ENCODE results near the gene CRHR1.

The CRHR1 gene

DNA sequence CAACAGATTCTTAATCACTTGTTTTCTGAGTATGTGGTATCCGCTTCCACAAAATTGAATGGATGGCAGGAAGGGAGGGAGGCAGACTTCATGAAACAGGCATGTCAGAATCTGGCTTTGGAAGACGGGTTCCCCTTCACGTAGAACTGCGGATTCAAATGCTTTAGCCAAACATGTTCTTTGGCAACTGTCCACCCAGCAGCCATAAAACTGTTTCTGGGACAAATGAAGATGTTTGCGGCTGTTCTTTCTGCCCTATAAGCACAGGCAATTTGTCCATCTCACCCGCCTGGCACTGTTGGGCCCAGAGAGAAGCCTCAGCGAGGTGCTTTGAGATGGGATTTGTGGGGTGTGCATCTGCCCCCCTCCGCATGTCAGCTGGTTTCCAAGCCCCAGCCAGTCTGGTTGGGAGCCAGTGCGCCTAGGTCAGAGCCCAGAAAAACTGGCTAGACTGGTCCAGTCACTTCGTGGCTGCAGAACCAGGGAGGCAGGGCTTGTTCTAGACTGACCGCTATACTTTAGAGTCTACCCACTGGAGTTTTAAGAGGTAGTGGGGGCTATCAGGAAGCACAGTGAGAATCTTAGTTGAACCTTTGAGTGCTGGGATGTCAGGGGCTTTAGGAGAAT is 6.3 kb downstream of the CRHR1 start:
- no peak for DNase-seq

DNA sequence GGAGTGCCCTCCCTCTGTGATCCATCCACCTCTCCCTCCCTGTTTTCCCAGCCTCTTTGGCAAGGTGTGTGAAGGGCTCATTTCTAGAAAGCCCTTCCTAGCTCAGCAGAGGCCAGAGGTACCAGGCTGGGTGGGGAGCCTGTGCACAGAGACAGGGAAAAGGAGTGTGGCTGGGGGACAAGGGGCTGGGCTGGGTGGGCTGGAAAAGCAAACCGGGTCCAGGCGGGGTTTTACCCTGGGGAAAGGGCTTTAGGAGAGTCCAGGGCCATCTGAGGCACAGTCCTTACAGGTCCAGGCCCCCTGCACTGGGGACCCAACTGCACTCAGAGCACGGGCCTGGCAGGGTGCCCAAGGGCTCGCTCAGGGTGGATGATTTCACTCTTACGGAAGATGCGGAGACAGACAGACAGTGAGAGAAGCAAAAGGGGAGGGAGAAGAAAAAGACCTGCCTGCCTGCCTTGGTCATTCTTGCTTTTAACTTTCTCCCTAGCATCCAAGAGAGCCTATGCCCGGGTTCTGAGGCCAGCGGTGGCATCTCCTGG is 7.0 kb downstream of the CRHR1 start:
- DNase-seq, result no peak

DNA sequence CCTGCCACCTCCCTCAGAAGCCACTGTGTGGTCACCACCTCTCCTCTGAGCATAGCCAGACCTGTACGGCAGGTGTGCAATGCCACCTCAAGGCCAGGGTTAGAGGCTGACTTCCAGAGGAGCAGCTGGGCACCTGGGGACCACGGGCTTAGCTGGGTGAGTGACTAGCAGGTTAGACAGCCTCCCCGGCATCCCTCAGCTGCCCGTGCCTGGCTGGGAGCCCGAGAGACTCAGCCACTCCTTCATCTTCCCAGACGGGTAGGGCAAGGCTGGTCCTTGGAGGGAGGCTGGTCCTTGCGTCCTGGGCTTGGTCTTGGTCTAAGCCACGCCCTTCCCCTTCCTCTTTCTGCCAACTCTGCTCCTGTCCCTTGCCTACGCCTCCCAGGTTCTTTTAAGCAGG is 7.8 kb downstream of the CRHR1 start:
- DNase-seq, result no peak

DNA sequence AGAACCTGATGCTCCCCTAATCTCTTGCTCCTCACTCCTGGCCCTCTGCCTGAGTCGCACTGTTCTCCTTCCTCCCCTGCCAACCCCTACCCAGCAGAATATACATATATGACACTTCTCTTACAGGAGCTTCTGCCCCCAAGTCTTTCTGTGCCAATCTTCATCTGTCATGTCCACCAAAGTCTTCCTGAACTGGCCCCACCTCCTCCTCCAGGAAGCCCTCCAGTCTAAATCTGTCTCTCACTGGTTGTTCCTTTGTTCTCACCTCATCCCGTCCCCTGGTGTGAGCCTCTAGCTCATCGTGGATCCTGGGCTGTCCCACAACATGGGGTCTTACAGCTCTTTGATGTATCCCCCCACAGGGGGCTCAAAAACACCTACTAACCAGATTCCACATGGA is 8.3 kb downstream of the CRHR1 start:
- DNase-seq, result no peak

DNA sequence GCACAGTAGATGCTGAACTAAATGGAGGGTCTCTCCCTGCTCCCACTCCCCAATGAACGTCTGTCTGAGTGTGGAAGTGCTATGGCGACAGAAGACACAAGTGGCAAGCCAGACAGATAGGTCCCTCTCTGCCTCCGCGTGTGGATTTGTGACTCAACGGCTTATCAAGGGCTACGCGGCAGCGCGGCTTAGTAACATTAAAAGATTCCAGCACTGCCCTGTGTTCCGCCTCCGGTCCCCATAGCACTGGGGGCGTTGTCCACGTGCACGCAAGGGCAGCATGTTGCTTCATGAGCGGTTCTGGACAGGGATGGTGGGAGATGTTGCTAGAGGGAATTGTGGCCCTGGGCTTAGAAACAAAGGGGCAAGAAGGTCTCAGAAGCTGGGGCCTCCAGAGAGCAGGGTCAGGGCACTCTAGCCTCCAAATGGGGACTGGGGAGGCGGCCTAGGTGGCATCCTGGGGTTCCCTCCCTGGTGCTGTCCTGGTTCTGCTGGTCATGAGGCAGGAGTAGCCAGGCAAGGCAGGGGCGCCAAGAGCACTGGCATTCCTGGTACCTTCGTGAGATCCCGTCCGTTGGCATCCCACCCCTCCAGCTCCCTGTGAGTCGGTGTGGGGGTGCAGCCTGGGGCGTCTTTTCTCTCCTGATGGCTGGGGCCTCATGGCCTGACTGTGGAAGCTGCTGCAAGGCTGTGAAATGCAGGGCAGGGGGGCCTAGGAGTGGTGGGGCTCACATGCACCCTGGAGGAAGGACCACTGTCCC is 9.1 kb downstream of the CRHR1 start:
- no peak for DNase-seq

DNA sequence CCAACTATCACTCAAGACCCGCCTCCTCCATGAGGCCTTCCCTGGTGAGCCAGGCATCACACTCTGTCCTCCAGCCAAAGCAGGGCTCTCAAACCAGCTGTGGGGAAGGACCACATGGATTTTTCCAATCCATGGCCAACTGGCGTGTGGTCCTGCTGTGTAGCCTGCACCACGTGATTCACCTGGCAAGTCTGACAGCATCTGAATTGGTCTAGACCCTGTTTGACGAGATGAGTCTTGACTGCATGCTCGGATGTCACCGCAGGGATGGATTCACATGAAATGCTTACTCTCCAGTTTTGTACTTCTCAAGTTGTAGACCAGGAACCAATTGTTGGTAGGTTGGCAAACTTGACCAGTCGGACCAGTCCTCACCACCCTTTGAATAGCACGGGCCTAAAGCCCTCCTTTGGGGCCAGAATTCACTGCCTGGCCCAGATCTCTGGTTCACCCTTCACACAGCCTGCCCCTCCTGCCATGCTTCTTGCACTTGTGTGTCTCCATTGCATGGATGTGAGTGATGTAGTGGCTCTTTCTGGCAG is 9.9 kb downstream of the CRHR1 start:
- no peak for DNase-seq

DNA sequence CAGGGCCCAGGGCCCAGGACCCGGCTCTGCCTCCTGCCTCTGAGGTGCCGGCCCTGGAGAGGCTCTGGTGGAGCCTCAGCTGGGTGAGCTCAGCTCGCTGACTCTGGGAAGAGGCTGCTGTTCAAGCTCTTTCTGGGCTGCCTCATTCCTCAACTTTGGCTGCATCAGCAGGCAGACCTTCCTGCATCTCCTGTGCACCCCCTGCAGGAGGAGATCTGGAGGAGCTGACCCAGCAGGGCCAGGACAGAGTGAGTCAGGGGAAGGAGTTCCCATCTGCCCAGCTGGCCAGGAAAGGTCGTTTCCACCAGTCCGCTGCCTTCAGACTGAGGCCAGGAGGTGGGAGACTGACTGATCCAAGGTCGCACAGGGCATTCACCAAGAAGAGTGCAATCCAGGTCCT is 10.7 kb downstream of the CRHR1 start:
- DNase-seq, result no peak

DNA sequence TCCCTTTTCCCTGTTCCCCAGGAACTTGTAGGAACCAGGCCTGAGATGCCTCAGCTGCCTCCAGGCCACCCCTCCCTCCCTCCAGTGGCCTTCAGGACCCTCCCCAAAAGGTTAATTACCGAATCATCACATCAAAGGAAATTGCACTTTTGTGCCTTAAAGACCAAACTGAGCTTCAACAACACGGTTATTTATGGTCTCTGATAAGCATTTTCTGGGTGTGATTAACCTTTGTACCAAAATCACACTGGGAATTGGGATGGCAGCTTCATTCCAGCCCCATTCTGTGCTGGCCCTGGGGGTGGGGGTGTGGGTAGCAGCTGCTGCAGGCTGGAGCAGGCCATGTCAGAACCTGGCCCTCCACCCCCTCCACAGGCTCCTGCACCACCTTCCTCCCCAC is 16.7 kb downstream of the CRHR1 start:
- no peak for DNase-seq

DNA sequence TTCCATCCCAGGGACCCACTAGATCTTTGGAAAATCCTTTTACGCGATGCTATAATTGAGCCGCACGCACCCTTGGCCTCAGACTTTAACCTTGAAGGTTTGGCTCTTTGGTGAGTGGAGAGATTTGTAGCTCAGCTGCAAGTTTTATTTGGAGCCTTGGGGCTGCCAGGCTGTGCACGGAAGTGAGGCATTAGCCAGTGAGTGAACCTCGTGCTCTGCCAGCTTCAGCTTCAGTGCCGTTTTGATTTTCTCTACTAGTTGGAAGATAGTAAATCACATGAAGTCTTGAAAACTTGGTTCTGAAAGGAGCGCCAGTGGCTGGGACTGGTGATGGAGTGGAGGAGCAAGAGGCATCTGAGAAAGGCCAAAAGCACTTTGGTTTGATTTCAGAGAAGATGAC is 17.3 kb downstream of the CRHR1 start:
- no peak for DNase-seq

DNA sequence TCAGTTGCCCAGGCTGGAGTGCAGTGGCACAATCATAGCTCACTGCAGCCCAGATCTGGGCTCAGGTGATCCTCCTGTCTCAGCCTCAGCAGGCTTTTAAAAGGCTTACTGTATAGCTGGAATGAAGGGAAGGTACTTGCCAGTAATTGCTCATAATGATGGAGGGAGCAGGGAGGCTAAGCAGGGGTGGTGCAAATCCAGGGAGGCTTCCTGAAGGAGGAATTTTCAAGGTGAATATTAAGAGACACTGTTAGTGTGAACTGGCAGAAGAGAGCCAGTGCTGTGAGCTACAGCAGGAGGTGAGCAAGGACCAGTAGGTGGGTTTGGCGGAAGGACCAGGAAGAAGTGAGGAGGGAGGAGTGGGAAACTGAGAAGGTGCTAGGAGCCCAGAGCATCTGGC is 24.7 kb downstream of the CRHR1 start:
- DNase-seq, result no peak

DNA sequence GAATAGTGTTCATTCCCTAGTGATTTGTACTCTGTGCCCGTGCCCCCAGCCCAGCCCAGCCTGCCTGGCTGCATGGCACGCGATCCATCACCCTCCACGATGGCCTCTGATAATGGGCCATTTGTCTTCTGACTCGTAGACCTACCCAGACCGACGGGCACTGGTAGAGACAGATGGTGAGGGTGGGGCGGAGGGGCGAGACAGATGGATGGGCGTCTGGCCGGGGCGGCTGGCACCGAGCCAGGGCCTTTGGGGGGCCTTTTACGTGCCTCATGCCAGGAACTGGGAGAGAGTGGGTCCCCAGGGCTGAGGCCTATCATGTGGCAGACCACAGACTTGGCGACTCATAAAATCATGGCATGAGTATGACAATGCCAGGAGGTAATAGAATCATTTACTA is 25.4 kb downstream of the CRHR1 start:
- no peak for DNase-seq

DNA sequence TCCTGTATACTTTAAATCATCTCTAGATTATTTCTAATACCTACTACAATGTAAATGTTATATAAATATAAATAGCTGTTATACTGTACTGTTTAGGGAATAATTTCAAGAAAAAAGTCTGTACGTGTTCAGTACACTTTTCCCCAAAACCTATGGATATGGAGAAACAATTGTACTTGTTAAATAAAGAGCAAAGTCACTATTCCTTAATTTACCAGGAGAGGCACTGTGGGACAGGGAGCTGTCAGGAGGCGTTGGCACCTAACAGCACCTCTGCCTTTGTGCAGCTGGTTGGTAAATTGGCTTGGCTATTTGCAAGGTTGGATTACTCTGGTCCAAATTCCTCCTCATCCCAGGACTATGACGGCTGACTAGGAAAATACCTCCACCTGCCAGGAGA is 28.0 kb downstream of the CRHR1 start:
- DNase-seq, result no peak

DNA sequence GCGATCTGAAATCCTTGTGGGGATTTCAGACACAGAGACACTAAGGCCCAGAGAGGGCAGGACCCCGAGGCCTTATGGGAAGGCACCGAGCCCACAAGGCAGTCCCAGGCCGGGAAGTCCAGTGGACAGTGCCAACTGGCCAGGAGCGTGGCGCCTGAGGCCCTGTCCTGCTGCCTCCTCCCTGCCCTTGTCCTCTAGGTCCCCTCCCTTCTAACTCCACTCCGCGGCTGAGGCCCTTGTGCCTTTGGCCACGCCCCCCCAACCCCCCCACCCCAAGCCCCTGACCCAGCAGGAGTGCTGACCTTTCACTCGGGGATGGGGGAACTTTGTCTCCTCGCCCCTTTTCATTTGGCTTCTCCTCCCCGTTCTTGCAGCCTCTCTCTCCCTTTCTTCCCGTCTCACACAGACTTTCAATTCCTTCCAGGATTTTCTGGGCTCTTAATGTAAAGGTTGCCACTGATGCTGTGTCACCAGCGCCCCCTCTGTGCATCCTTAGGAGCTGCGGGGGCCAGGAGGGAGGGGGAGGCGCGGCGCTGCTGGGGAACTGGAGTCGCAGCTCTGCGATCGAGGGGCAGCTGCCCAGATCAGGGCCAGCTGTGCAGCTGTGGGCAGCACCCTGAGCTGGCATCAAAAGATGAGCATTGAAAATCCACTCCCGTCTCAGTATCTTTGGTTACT is 29.1 kb downstream of the CRHR1 start:
- no peak for DNase-seq

DNA sequence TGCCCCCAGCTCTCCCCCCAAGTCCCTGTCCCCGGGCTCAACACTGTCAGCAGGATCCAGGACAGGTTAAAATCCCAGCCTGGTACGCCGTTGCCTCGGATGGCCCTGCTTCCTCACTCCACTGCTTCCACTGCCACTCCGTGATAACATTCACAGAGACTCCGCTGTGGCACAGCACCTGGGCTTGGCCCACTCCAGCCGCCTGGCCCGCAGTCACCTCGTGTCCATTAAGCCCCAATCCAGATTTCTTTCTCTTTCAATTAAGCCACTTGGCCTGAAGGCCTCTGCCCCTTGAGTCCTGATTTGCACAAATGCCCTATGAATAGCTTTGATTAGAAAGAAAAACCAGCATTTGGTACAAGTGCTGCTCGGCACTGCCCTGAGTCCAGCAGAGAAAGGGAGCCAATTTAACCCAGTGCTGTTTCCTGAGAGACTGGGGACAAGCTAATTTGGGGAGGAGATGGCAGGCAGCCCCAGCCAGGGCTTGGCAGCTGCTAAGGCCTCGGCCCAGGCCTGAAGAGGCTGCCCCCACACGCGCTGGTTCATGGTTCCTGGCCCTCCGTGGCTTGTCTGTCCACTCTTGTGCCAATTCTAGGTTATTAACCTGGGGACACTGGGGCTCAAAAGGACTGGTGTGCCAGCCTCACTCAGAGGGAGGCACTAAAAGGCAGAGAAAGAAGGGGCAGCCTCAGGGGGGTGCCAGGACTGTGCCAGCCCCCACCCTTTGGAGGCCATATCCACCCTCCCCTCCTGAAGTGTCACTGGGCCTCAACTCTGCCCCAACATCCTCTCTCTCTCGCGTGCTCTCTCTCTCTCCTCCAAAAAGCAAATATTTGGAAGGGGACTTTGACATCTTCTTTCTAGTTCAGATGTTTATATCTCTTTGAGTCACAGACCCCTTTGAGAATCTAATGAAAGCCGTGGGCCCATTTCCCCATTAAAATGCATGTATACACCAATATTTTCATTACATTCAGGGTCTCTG is 30.8 kb downstream of the CRHR1 start:
- no peak for DNase-seq

DNA sequence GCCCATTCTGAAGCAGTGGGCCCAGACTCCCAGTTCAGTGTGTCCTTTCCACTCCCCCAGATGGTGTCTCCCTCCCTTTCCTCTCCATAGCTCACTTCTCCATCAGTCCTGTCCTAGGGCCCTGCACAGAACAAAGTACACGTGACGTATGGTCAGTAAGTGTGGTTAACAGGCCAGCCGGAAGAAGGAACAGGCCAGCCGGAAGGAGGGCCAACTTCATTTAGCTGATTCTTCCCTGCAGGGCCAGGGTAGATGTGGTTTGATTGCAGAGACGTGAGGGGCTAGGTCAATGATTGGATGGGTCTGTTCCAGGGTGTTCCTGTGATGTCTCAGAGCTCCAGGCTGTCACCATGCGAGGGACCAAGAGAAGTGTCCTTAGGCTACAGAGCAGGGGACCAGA is 31.6 kb downstream of the CRHR1 start:
- DNase-seq, result no peak

DNA sequence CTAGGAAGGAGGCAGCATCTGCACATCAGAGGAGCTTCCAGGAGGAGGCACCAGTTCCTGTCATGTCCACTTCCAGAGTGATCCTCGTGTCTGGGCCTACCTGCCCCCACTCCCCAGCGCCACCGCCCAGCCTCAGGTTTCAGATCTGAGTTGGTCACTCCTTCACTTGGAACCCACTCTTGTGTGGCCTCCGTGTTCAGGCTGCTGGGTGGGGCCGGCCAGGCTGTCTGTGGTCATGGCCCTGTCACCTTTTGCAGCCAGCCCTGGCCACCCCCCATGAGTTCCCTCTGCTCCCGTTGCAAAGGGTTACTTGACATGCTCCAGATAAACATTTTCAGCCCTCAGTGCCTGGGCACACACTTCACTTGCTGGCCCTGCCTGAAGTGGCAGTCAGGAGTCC is 33.9 kb downstream of the CRHR1 start:
- DNase-seq, result no peak

DNA sequence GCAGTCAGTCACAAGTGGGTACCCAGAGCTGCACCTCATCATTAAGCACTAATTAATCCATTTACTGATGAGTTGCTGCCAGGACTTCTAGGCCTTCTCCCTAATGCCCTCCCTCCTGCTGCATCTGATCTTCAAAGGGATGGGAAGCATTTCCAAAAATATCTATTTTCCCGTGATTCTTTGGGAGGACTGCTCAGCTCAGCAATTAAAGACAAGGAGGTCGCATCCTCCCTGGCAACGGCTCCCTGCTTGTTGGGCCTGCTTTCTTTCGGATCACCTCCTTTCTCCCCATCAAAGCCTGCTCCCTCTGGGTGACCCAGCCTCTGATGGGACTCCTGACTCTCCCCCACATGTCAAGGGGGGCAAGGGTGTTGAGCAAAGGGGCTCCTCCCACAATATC is 34.6 kb downstream of the CRHR1 start:
- no peak for DNase-seq

DNA sequence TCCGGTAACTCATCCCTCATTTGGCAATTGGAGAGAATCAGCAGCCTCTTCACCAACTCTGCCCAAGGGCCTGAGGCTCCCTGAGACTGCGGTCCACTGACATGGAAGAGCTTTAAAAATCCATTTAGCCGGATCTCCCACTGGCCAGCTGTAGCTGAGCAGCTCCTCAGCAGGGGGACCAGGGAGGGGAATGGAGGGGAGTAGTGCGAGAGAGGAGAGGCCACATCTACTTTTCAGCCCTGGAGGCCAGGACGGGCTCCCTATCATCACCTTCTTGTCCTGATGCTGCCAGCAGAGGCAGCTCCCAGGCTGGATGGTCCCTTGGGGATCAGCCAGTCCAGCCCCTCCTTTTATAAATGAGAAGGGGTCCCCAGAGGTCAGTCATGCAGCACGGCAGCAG is 35.5 kb downstream of the CRHR1 start:
- no peak for DNase-seq

DNA sequence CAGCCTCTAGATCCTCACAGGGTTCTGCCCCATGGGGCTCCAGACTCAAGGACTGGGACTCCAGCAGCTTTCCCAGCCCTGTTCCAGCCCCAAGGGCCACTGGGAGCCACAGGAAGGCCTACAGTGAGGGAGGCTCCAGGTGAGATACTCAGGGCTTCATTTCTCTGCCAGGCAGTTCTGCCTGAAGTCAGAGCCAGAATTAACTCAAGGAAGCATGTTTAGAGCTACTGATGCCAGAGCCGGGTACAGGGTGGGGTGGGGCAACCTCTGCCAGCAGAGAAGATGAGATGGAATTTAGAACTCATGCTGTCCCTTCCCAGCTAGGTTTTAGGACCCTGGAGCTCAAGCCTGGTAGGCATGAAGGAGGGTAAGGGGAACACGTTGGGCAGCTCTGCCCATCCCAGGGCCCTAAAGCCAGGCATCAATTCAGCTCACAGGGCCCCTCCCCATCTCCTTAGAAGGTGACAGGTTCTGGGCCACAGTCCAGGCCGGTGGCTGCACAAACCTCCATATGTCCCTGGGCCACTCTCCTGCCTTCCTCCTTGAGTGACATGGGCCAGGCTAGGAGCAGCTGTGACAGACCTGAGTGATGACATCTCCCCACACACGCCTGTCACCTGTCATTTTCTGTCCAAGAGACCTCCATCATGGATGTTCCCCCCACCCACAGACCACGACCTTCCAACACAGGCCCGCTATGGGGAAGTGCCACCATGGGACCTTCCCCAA is 36.1 kb downstream of the CRHR1 start:
- DNase-seq, result no peak

DNA sequence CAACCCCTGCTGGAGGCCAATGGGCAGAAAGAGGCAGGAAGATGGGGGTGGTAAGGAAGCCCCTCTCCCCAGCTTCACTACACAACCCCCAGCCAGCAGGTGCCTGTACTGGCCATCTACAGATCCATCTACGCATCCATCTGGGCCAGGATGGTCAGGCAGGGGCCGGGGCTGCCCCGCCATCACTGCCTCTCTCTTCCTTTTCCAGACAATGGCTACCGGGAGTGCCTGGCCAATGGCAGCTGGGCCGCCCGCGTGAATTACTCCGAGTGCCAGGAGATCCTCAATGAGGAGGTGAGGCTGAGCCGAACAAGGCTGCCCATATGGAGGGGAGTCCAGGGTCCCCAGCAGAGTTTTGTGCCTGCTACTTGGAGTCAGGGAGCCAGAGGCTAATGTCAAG is 37.0 kb downstream of the CRHR1 start:
- DNase-seq, result no peak

DNA sequence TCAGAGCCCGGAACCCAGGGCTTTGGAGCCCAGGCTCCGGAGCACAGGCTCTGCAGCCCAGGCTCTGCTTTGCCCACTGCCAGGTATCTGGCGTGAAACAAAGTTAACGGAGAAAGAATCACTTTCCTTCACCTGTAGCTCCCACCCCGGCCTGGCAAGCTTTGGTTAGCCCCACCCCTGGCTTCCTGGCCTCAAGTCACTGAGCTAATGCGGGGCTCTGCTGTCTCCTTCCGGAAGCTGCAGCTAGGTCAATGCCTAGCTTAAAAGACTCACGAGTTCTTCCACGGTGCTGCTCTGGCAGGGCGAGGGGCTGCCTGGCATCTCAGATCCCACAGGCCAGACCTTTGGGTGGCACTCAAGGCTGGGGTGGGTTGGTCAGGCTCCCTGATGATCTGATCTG is 39.5 kb downstream of the CRHR1 start:
- no peak for DNase-seq

DNA sequence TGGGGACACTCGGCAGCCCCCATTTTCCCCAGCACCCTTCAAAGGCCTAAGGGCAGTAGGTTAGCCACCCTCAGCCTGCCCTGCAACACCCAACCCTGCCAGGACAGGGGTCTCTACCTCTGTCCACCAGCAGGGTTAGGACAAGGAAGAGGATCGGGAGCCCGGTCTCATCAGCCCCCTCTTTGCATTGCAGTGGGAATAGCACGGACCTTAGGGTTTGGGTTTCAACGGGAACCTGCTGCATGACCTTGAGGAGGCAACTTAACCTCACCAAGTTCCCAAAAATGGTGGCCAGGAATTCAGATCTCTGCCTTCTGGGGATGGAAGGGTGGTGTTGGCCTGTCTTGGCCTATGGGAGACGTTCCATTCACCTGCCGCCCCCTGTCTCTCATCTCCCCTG is 40.4 kb downstream of the CRHR1 start:
- DNase-seq, result no peak

Measured in activated effector memory CD4-positive, alpha-beta T cell treated with anti-CD3 and anti-CD28 coated beads, Interleukin-2, amount 50 U/mL, for 16 hours (primary cell).